Urothelium cell line (cell line): ENCODE results near the gene PSMC1.
"Not testable (repeated sequence)": the region's sequence is repeated elsewhere in the genome, so short reads cannot be mapped to it uniquely, and the experiment has no call there.

Experiments
- DNase-seq: peaks from one replicate; pipeline ENCODE4 v3.0.0; 2011; ENCODE audit warnings: low spot score, mixed read lengths
- FAIRE-seq: peaks from 2 replicates; lab custom pipeline; 2011; peaks lifted over from hg19 to GRCh38; lab: Jason Lieb, UNC

PSMC1 gene

DNA sequence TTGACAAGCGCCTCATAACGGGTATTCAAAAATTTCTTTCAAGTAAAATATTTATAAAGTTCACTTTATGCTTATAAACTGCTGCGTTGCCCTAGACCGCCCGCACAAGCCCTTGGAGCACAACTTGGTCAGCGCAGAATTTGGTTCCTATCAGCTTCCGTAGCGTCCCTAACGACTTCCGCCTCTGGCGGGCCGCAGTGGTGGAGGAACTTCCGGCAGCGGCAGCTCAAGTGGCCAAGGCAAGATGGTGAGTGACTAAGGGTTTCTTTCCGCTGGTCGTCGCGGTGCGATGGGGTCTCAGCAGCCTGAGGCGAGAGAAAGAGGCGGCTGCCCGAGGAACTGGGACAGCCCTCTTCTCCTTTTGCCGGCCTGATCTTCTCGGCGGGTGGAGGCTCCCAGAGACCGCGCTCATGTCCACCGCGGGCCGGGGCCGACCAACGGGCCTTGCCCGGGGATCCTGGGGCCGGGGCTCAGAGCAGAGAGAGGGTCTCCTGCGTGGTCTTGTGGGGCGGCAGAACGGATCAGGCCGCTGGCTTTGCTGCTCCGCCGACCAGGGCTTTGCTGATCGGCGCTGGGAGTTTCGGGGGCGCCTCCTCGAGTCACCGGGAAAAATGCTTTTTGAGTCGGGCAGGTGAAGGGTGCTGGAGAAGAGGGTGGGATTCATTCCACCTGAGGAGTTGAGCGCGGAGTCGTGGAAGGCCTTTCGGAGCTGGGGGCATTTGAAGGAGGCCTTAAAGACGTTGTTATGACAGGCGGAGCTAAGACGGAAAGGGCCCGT, at the start of gene PSMC1:
Gene PSMC1, plus strand, starts transcription at position 200 of the 778 bp plus-strand sequence. Its CDS starts 45 bp downstream, at position 245.
- DNase-seq (peak; percentile 83), FAIRE-seq (no peak)

DNA sequence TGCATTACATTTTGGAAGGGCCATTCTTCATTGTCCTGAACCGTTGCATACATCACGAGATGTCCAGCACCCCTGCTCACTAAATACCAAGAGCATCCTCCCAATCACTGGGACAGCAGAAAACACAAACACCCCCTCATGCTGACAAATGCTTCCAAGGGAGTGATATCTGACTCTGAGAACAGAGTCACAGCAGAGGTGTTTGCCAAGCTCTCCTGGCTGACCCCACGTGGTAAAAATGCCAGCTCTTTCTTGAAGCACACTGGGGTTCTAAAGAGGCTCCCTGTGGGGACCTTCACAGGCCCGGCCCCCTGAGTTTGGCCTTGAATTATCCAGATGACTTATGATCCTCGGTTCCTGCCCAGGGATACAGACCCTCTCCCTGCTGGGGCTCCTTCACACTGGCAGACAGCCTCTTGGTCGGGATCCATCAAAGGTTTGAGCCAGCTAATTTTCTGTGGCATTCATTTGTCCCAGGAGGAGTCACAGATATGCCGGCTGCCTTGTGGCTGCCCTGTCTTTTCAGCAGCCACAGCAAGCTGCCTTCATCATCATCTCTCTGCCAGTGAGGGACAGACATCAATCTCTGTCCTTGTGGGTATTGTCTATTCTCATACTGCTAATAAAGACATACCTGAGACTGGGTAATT, 43.1 kb upstream of the PSMC1 start:
- DNase-seq (no peak), FAIRE-seq (no peak)

DNA sequence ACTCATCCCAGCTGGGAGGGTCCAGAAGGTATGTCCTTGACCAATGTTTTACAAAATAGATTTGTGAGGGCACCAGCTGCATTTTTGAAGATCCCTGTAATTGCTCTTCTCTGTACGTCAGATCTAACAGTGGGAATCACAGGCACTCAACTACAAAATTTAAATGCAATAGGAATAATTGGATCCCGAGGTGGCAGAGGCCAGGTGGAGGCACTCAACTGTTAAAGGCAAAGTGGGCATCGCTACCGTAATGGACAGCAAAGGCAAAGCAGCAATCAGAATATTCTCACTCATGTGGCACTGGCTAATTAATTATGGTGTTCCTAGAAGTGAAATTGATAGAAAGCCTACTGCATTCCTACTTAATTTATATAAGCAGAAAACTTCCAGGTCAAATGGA, 27.9 kb upstream of the PSMC1 start:
- no peak for DNase-seq
- FAIRE-seq: no peak

DNA sequence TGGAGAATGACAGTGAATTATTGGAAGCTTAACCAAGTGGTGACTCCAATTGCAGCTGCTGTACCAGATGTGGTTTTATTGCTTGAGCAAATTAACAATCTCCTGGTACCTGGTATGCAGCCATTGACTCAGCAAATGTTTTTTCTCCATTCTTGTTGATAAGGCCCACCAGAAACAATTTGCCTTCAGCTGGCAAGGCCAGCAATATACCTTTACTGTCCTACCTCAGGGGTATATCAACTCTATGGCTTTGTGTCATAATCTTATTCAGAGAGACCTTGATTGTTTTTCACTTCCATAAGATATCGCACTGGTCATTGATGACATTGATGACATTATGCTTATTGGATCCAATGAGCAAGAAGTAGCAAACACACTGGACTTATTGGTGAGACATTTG, 26.4 kb upstream of the PSMC1 start:
- not testable (repeated sequence) for DNase-seq, FAIRE-seq

DNA sequence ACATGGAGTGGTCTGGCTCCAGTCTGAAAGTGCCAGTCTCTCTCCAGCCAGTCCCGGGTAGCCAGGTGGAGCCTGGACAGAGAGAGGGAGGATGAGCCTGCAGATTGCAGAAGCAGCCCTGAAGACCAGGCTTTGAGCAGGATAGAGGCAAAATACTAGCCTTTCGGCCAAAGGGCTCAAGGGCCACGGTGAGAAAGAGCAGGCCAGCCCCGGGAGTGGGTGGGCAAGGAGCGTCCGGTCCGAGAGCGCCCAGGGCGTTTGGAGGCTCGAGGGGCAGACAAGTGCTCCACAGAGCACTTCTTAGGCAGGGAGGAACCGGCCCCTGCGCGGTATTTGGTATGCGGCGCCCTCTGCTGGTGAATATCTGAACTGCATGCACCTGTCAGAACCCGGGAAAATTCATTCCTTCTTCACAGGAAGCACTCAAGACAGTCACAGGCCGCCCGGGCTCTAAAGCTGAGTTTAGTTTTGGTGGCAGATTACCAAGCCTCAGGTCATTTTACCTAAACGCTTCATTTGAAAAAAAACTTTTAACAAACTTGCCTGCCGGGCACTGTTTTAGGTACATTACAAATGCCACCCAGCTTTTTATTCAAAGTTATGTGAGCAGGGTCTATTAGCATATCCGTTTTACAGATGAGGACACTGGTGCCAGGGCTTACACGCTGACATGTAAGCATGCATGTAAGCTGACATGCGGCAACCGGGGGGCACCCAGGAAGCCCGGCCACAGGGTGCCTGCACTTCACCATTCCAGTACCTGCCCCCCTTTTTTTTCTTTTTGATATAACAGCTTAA, 21.0 kb upstream of the PSMC1 start:
- DNase-seq: peak; percentile 72
- FAIRE-seq: no peak

DNA sequence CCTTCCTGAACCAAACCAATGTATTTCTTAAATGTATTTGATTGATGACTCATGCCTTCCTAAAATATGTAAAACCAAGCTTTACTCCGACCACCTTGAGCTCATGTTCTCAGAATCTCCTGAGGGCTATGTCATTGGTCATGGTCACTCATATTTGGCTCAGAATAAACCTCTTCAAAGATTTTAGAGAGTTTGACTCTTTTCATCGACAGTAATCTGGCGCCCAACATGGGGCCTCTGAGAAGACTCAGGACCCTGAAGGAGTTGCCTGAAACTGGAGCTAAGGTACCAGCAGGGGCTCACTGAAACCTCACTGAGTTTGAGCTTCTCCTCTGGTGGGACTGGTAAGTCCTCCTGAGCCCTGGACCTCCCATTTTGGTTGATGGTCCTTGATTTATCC, 17.2 kb upstream of the PSMC1 start:
- DNase-seq: no peak
- no peak for FAIRE-seq

DNA sequence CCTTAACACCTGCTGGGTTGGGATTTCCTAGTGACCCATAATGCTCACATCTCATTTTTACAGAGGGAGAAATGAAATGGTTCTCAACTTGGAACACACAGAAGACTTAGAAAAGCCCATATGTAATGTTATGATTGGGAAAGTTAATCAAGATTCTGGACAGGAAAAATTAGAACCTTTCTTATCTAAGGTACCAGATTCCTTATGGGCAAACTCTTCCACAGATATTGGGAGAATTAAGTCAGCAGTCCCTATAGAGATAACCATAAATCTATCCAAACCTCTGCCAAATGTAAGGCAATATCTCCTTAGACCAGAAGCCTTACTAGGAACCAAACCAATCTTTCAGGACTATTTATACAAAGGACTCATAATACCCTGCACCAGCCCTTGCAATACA, 13.9 kb upstream of the PSMC1 start:
- DNase-seq (no peak), FAIRE-seq (no peak)

DNA sequence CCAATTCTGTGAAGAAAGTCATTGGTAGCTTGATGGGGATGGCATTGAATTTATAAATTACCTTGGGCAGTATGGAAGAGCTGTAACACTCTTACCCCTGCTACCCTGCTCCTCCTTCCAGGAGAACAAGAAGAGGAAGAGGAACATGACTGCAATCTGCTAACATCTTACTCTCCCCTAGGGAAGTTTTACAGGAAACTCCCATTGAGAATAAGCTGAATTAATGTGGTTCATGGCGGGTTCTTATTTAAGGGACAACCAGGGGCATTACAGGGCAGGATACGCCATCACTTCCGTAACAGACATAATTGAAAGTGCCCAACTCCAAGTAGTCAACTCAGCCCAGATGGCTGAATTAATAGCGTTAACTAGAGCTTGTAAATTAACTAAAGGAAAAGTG, 9.4 kb upstream of the PSMC1 start:
- no peak for FAIRE-seq
- no peak for DNase-seq

DNA sequence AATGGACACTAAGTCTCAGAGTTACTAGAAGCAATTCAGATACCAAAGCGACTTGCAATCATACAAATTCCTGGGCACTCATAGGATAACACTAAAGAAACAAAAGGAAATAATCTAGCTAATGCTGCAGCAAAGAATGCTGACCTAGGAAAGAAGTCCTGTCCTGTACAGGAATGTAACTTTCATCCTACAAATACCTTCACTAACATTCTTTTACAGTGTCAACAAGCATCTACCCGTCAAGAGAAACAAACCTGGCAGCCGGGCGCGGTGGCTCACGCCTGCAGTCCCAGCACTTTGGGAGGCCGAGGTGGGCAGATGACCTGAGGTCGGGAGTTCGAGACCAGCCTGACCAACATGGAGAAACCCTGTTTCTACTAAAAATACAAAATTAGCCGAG, 8.9 kb upstream of the PSMC1 start:
- not testable (repeated sequence) for DNase-seq, FAIRE-seq

DNA sequence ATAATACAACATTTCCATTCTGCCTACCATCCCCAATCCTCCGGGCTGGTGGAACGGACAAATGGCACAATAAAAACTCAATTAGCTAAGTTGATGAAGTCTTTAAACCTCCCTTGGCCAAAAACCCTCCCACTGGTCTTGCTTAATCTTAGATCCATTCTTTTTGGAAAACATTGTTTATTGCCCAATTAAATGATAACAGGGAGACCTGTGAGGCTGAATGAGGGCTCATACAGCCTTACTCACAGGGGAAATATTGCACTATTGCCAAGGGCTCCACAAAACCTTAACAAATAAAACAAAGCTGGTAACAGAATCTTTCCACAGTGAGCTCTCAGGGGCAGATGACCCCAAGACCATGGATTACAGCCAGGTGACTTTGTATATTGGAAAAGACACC, 7.8 kb upstream of the PSMC1 start:
- DNase-seq (no peak), FAIRE-seq (no peak)

DNA sequence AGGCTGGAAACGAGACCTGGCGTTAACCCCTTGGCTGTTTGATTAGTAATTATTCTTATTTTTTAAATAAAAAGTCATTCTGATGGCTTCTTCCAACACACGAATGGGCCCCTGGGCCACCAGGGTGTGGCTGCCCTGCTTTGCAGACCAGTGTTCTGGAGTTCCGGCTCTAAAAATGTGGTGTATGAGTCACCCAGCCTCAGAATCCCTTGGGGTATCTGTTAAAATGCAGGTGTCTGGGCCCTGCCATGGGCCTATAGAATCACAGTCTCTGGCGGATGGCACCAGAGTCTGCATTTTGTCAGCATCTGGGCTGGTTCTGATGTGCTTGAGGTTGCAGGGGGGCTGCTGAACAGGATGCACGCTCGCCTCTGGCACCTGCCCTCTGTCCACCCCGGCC, 2.5 kb upstream of the PSMC1 start:
- no peak for FAIRE-seq
- no peak for DNase-seq

DNA sequence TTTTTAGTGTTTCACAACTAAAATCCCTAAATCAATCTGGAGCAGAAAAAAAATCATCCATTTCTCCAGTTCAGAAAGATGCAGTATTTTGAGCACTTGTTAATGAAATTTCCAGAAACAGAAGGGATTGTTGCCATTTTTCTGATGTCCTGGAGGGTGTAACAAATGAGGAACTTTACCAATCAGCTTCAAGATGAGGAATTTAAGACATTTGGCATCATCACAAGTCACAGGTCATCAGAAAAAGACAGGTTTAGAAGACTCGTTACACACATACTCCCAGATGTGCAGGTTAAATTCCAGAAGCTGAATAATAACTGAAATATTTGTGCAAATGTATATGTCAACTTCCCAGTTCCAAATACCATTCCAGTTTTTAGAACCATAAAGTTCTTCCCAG, 482 bp upstream of the PSMC1 start:
- no peak for FAIRE-seq
- no peak for DNase-seq

DNA sequence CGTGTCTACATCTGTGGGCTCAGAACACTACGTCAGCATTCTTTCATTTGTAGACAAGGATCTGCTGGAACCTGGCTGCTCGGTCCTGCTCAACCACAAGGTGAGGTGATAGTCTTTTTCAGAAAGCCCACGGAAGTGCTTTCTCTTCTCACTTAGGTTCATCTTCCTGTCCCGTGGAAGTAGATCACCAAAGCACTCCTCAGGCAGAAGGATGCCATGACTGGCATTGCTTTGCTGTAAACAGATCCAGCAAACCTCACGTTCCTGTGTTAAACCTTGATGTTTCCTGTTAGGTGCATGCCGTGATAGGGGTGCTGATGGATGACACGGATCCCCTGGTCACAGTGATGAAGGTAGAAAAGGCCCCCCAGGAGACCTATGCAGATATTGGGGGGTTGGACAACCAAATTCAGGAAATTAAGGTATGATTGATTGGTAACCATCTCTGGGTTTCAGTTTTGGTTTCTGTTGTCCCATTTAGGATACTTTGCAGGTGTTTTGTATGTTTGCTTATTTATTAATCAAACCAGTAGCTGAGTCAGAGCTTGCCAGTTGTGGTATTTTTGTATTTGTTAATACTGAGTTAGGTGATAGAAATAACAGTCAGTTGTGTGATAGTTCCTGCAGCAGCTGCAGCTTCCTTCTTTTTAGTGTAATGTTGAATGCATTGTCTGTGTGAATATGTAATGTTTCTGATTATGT, 7.5 kb downstream of the PSMC1 start:
- no peak for DNase-seq
- FAIRE-seq: no peak

DNA sequence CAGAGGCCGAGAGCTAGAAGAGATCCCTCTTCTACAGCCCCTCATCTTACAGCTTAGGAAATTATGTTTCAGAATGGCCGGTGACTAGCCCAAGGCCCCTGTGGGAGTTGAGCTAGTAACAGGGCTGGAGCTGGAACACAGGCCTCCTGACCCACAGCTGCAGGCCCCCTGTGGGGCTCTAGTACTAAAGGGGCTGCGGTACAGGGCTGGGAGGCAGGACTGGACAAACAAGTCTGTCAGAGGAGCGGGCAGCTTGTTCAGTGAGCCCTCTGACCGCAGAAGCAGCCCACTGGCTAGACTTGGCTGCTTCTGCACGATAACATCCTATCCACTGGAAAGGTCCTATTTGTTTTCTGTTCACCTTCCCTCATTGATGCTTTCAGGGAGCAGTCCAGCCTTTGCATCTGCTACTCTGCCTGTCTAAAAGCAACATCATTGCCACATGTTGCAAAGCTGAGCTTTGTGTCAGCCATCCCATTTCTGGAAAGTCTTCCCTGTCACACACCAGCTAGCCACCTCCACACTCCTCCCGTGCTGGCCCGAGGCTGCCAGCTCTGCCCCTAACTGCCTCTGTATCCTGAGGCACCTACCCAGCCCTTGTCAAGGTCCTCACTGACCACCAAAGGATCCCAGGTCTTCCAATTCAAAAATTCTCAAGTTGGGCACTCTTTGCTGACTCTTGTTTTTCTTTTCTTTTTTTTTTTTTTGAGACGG, 10.2 kb downstream of the PSMC1 start:
- DNase-seq (no peak), FAIRE-seq (no peak)

DNA sequence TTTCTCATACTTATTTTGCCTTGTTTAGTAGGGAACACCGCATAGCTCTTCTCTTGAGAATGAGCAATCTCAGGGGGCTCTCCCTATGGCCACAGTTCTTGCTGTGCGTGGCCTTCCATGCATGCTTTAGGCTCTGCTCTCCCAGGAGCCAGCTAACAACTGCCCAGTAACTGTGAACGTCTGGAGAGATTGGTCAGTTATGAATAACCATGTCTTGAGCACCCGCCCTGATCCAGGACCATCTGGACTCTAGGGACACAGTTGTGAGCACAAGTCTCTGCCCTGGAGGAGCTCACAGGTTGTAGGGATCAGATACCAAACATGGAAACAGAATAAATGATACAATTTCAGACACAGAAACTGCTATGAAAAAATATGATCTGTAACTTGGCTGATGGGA, 12.1 kb downstream of the PSMC1 start:
- DNase-seq (no peak), FAIRE-seq (no peak)

DNA sequence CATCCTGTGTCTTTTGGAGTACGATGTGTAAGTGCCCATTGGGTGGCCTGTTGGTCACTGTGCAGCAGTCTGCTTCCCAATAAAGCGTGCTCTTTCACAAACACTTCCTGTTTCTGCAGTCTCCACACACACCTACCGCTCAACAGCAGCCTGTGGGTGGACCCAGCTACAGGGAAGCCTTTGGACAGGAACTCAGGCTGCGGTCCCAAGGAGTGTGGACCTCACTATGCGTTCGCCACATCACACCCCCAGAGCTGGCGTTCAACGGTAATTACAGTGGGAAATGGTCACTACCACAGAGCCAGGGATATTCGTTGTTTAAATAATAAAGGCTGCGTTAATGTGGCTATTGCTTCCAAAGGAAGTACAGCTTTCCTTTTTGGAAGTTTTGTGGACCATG, 16.2 kb downstream of the PSMC1 start:
- no peak for FAIRE-seq
- no peak for DNase-seq

DNA sequence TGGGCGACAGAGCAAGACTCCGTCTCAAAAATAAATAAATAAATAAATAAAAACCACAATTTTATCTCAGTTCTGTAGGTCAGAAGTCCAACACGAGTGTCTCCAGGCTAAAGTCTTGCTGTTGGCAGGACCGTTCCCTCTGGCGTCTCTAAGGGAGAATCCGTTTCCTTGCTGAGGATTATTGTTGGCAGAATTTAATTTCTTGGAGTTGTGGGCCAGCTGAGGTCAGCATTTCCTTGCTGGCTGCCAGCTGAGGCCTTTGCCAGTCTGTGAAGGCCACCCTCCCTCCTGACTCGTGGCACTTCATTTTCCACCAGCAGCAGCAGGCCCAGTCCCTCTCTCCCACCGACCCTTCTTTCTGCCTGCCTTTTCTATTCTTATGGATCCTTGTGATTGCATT, 17.2 kb downstream of the PSMC1 start:
- DNase-seq (no peak), FAIRE-seq (no peak)

DNA sequence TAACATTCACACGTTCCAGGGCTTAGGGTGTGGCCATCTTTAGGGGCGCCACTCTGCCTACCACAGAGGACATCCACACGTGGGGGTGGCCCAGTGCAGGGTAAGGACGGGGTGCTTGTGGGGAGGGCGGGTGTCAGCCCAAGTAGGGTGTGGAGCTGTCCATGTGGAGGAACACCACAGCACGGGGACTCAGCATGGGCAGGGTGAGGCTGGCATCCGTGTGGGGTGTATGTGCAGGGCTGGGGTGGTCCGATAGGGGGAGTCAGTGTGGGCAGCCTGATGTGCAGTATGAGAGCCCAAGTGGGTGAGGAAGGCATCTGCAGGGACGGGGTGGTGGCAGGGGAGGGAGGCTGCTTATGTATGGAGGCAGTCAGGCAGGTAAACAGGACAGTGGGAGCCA, 17.7 kb downstream of the PSMC1 start:
- FAIRE-seq (no peak), DNase-seq (no peak)

DNA sequence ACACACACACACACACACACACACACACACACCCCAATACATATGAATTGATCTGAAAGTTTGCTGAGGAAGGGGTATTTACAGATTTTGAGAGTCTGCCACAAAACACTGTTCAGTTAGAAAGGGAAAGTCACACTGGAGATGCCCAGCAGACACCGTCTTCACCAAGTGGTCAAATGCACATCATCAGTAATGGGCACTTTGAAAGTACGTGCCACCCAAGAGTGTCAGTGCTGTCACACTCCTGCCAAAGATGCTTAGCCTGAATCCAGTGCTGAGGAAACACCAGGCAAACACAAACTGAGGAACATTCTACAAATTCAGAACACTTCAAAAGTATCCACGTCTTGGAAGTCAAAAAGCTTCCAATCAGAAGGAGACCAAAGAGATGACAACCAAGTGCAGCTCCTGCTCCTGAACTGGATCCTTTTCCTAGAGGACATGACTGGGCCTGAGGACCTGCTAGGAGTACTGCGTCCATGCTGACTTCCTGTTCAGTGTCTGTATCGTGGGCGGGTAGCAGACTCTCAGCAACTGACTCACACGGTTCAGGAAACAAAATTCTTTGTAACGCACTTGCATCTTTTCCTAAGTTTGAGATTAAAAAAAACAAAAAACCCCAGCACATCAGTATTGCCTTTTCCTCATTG, 18.6 kb downstream of the PSMC1 start:
- DNase-seq (no peak), FAIRE-seq (no peak)

DNA sequence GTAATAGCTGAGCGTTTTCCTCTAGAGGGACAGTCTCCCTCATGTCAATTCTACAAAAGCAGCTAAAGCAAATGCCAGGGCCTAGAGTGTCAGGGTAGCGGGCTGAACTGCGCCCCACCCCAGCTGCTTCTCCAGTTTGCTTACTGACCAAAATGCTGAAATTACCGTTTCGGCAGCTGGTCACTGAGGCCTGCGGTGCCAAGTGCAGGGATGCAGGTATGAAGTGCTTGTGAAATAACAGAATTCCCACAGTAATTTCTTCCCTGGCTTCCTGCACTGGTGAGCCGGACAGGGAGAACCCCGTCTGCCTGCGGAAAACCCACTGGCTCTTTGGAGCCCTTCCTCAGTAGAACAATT, 19.1 kb downstream of the PSMC1 start:
- no peak for FAIRE-seq
- DNase-seq: no peak
